SK-N-SH (cell line): ENCODE data around the gene PTK7.

Experiments
- CHD2 ChIP-seq: fragments of 150-350 bp; IDR thresholded peaks from 2 replicates; pipeline ENCODE4 v1.6.1; 2018; ENCODE audit warnings: low read length; ENCODE audit not compliant: partially characterized antibody
- FOXM1 ChIP-seq: IDR thresholded peaks from 2 replicates; pipeline ENCODE4 v1.4.0; 2012; ENCODE audit warnings: low read depth, mild to moderate bottlenecking
- GATA2 ChIP-seq: sonication (generic); formaldehyde crosslinking; IDR thresholded peaks from 2 replicates; pipeline ENCODE4 v1.5.0; 2020; ENCODE audit warnings: mild to moderate bottlenecking, missing genetic modification reagents
- NRF1 ChIP-seq: IDR thresholded peaks from 2 replicates; pipeline ENCODE4 v1.6.1; 2012; ENCODE audit warnings: low read depth, mild to moderate bottlenecking, low read length
- POLR2AphosphoS5 ChIP-seq: IDR thresholded peaks from 2 replicates; pipeline ENCODE4 v1.6.1; 2012; ENCODE audit warnings: low read depth, low read length
- TEAD4 ChIP-seq: IDR thresholded peaks from 2 replicates; pipeline ENCODE4 v1.4.0; 2012; ENCODE audit warnings: mild to moderate bottlenecking, borderline replicate concordance; ENCODE audit not compliant: insufficient read depth
- TF ChIP-seq, protein P1 (sequence below): fragments of 200-600 bp; sonication (generic); IDR thresholded peaks from 2 replicates; pipeline ENCODE4 v1.6.1; 2017; ENCODE audit warnings: antibody characterized with exemption, mild to moderate bottlenecking, moderate library complexity
- TF ChIP-seq, protein P2 (sequence below): IDR thresholded peaks from 2 replicates; pipeline ENCODE4 v1.4.0; 2012; ENCODE audit warnings: low read depth, borderline replicate concordance

DNA sequence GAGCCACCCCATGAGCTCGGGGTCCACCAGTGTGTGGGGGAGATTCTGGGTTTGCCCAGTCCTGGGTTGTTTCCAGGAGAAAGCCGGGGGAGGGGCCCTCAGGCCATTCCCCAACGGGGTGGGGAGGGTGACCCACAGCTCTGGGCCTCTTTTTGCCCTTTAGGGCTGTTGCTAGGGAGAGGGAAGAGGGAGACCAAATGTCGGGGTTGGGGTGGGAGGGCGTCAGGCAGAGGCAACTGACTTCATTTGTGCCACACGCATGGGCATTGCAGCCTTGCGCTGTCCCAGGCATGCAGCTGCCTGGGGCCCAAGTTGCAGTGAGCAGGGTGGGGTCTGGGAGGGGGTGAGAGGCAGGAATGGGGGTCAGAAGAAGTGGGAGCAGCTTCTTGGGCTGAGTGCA lies 103.9 kb downstream of the PTK7 start:
- TF ChIP-seq, protein P1, sequence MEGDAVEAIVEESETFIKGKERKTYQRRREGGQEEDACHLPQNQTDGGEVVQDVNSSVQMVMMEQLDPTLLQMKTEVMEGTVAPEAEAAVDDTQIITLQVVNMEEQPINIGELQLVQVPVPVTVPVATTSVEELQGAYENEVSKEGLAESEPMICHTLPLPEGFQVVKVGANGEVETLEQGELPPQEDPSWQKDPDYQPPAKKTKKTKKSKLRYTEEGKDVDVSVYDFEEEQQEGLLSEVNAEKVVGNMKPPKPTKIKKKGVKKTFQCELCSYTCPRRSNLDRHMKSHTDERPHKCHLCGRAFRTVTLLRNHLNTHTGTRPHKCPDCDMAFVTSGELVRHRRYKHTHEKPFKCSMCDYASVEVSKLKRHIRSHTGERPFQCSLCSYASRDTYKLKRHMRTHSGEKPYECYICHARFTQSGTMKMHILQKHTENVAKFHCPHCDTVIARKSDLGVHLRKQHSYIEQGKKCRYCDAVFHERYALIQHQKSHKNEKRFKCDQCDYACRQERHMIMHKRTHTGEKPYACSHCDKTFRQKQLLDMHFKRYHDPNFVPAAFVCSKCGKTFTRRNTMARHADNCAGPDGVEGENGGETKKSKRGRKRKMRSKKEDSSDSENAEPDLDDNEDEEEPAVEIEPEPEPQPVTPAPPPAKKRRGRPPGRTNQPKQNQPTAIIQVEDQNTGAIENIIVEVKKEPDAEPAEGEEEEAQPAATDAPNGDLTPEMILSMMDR: no peak
- no peak for TF ChIP-seq CHD2
- no peak for TF ChIP-seq GATA2 (CRISPR knock-in tag)
- no peak for TF ChIP-seq TEAD4
- TF ChIP-seq POLR2AphosphoS5: no peak
- TF ChIP-seq, protein P2, sequence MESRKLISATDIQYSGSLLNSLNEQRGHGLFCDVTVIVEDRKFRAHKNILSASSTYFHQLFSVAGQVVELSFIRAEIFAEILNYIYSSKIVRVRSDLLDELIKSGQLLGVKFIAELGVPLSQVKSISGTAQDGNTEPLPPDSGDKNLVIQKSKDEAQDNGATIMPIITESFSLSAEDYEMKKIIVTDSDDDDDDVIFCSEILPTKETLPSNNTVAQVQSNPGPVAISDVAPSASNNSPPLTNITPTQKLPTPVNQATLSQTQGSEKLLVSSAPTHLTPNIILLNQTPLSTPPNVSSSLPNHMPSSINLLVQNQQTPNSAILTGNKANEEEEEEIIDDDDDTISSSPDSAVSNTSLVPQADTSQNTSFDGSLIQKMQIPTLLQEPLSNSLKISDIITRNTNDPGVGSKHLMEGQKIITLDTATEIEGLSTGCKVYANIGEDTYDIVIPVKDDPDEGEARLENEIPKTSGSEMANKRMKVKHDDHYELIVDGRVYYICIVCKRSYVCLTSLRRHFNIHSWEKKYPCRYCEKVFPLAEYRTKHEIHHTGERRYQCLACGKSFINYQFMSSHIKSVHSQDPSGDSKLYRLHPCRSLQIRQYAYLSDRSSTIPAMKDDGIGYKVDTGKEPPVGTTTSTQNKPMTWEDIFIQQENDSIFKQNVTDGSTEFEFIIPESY: no peak
- no peak for TF ChIP-seq FOXM1
- no peak for TF ChIP-seq NRF1
